Stomach (tissue), 4 donors: ENCODE results near the gene GTF2H2C.

Experiments used
- POLR2A ChIP-seq, 4 donors: fragments of 450-650 bp; IDR thresholded peaks; one replicate each; pipeline ENCODE4 v1.6.1; 2016; ENCODE audit warnings: antibody characterized with exemption in 4 of 4, control low read depth in 2 of 4, mild to moderate bottlenecking in 1 of 4, moderate library complexity in 1 of 4
- POLR2AphosphoS5 ChIP-seq, 3 donors: sonication (generic); formaldehyde crosslinking; IDR thresholded peaks; one replicate each; pipeline ENCODE4 v1.6.1; 2016; ENCODE audit warnings: antibody characterized with exemption in 3 of 3

- TF ChIP-seq POLR2A (IDR thresholded peaks at IDR 0.05) (no peak), POLR2AphosphoS5 (IDR thresholded peaks at IDR 0.05) (no peak)
Observed at GRCh38 chr5:69516769-69517168, 43.2 kb upstream of the GTF2H2C start.
